Retina (tissue), 1 donor: ENCODE results near the gene ZNF653.
"Not testable (repeated sequence)": the region's sequence is repeated elsewhere in the genome, so short reads cannot be mapped to it uniquely, and the experiment has no call there.

Experiments
- DNase-seq: peaks from one replicate; pipeline ENCODE4 v3.0.0-alpha.2; 2016

Gene ZNF653

DNA sequence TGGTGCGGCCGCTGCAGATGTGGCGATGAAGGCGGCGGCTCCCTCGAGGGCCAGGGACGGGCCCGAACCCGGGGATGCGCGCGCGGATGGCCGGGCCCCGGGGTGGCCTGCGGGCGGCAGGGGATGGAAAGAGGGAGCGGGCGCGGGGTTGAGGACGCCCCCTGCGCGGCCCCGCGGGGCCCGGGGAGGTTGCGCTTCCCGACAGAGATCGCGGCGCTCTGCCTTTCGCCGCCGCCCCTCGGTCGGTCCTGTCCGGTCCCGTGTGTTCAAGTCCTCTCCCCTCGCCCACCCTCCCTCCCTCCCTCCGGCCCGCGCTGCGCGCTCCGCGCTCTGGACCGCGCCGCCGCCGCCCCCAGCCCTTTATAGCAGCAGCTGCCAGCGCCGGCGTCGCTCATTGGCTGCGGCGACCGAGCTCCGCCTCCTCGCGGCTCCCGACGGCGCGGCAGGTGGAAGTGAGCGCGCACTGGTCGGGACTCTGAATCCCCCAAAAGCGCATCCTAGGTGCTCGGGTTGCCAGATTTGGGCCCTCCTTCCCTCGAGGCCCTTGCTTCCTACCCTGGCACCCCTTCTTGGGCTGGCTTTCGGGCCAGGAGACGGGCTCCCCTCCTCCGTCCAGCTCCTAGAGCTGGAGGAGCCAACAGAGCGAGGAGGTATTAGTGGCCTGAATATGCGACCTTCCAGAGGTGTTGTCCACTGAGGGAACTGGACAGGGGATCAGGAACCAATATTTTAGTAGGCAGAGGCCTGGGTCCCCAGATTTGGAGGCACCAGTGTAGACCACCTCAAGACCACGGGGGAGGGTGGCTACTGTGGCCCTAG is 24.7 kb downstream of the ZNF653 start, which contains the start of gene ELAVL3:
Gene ELAVL3 (minus strand): TSS at position 332 of the 819 bp plus-strand sequence. CDS start 438 bp downstream, outside the sequence.
- DNase-seq, result peak; percentile 84

DNA sequence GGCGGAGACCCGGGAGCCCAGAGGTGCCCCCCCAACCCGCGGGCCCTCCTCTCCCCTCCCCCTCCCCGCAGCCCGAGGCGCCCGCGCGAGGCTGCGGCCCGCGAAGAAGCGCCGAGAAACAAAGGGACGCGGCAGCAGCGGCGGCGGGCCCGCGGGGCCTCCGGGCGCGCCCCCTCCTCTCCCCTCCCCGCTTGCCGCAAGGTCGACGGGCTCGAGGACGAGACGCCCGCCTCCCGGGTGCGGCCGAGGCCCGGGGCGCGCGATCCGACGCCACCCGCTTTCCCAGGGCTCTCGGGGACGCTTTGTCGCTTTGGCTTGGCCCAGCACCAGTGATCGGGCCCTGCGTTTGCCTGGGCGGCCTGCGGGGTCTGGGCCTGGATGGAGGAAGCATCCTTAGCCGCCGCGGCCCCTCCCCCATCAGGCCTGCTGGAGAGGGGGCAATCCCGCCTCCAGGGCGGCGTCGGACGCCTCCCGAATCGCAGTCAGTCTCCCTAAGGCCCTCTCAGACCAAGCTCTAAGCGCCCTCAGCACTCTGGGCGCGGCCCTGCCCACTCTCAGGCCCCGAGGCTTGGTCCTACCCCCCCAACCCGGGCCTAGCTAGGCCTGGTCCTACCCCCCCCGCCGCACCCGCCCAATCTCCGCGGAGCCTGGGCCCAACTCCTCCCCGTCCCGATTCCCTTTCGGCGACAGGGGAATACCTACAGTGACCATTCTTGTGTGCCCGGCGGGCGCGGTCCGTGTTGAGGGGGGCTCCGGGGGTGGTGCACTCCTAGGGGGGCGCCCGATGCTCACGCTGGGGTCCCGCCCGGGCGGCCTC is 25.5 kb downstream of the ZNF653 start:
- DNase-seq, result peak; percentile 67

DNA sequence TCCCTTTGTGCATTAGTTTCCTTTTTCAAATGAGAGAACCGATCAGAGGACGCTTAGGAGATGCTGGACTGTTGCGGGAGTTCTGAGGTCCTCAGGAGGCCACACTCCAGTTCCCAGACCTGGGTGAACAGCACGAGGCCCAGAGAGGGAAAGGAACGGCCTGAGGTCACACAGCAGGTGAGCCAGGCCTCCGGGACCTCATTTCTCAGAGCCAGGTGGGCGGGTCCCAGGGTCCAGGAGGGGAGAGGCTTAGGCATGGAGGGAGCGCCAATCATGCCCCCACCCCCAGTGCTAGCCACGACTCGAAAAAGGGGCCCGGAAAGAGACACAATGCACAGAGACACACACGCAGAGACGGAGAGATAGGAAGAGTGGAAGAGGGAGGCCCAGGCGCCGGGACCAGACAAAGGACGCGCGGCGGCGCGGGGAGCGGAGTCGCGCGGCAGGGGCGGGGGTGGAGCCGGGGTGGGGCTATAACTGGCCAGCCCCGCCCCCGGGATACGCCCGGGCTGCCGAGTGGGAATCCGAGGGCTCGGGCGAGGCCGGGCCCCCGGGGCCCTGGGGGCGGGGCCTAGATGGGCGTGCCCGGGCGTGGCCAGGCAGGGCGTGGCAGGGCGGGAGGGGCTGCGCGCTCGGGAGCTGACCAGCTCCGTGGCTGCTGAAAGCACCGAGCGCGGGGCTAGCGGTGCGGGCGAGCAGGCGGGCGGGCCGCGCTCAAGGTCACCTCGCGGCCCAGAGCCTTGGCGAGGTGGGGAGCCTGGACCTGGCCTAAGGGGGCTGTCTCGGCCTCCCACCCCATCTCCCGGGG is 26.3 kb downstream of the ZNF653 start:
- DNase-seq, result peak; percentile 77

DNA sequence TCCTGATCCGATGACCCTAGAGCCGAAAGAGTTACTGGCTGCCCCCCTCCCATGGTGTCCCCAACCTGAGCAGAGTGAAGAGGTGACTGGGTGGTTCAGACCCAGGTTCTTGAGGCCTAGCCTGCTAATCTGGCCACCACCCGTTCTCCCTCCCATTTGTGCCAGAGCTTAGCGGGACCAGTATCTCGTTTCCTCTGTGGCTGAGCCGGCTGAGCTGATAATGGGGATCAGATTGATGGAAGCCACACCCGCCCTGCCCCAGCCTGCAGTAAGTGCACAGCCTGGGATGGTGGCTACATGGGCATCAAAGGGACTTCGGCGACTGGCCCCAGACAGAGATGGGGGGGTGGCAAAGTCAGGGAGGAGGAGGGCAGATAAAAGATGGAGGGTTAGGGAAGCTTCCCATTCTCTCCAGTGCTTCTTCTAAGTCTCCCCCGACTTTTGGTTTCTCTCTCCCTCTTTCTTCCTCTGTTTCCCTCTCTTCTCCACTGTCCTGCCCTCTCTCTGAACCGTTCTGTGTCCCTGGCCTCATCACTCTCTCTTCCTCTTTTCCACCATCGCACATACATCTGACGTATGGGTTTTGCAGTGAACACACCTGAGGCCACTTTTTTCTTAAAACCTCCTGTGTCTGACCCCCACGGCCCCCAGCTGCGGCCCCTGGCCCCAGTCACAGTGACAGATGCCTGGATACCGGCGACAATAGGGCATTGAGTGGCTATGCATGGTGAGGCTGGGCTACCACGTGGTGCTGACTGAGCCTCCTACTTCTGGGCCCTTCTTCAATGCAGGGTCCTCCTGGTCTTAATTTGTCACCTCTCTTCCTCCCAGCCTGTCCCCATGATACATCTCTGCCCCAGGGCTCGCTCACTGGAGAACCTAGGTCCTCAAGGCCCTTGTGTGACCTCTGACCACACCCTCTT is 27.2 kb downstream of the ZNF653 start:
- DNase-seq, result no peak

DNA sequence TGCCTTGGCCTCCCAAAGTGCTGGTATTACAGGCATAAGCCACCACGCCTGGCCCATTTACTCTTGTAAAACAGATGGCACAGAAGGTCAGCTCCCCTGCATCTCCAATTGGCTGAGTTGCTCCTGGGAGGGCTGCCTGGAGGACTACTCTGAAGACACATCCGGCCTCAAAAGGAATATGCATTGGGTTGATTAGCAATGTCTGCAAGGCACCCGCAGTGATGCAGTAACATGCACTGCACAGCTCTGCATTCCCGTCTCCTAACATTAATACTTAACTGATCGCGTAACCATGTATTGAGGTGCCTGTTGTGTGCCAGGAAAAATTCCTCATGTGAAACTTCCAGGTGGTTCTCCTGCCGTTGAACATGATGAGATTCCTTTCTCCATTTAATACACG is 29.8 kb downstream of the ZNF653 start:
- DNase-seq, result no peak

DNA sequence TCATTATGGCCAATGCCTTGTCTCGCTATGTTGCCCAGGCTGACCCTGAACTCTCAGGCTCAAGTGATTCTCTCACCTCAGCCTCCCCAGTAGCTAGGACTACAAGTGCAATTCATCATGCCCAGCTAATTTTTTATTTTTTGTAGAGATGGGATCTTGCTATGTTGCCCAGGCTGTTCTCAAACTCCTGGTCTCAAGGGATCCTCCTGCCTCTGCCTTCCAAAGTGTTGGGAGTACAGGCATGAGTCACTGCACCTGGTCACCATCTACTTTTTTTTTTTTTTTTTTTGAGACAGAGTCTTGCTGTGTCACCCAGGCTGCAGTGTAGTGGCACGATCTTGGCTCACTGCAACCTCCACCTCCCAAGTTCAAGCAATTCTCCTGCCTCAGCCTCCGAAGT is 30.3 kb downstream of the ZNF653 start:
- DNase-seq, result not testable (repeated sequence)

DNA sequence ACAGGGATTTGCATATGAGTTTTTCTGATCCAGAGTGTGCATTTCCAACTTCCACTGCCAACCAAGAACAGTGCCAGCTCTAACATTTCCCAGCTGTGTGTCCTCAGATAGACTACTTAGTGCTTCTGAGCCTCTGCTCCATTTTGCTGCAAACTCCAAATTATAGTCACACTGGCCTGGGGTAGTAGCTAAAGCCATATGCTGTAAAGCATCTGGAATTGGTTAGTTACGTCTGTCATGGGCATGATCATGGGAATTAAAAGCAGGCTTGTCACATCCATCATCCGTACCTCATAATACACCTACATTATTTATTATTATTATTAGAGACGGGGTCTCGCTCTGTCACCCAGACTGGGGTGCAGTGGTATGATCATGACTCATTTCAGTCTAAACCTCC is 31.9 kb downstream of the ZNF653 start:
- no peak for DNase-seq

DNA sequence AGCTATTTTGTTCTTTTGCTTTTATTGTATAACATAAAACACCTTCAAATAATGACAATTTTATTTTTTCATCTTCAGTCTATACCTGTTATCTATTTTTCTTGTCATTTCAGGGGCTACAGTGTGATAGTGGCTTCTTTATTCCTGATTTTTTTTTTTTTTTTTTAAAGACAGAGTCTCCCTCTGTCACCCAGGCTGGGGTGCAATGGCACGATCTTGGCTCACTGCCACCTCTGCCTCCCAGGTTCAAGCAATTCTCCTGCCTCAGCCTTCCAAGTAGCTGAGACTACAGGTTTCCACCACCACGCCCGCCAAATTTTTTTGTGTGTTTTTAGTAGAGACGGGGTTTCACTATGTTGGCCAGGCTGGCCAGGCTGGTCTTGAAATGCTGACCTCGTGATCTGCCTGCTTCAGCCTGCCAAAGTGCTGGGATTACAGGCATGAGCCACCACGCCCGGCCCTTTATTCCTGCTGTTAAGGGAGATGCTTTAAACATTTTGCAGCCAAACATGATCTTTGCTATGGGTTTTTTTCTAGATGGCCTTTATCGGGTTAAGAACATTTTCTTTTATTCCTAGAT is 37.3 kb downstream of the ZNF653 start:
- DNase-seq, result not testable (repeated sequence)

DNA sequence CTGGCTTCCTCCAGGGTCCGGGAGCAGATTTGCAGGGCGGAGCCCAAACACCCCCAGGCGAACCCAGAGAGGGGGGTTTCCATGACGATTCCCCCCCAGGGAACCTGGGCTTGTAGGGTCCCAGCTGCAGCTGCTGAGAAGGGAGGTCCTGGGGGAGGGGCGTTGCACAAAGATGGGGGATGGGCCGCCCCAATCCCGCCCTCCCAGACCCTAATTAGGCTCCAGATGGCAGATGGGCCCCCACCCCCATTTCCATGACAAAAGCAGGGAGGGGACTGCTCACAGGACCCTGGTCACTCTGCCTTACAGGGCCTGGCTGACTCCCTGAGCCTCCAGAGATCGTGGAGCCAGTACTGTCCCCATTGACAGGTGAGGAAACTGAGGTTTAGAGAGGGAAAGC is 40.0 kb downstream of the ZNF653 start:
- peak; percentile 32 for DNase-seq

DNA sequence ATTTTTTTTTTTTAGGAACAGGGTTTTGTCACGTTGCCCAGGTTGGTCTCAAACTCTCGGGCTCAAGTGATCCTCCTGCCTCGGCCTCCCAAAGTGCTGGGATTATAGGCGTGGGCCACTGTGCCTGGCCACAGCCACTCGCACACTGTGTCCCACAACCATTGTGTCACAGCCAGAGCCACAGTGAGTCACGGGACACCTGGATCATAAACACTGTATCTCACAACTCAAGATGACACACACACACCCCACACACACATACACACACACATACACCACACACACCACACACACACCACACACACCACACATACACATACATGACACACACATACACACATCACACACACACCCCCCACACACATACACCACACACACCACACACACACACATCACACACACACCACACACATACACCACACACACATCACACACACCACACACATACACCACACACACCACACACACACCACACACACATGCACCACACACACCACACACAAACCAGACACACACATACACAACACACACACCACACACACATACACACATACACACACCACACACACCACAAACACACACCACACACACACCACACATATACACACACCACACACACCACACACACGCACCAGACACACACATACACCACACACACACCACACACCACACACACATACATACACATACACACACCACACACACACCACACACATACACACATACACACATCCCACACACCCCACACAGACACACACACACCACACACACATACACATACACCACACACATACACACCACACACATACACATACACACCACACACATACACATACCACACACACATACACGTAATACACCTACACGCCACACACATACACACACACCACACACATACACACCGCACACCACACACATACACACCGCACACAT is 41.0 kb downstream of the ZNF653 start:
- no peak for DNase-seq

DNA sequence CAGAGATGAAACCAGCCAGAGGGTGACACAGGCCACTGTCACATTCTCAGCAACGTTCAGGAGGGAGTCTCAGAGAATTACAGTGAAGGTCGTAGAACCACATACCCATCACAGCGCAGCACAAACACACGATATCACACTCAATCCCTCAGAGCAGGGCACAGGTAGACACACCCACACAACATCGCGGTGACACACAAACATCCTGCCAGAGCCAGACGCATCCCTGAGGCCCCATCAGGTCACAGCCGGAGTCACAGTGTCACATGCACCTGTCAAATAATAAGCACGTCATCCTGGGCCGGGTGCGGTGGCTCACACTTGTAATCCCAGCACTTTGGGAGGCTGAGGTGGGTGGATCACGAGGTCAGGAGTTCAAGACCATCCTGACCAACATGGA is 42.2 kb downstream of the ZNF653 start:
- DNase-seq, result no peak

DNA sequence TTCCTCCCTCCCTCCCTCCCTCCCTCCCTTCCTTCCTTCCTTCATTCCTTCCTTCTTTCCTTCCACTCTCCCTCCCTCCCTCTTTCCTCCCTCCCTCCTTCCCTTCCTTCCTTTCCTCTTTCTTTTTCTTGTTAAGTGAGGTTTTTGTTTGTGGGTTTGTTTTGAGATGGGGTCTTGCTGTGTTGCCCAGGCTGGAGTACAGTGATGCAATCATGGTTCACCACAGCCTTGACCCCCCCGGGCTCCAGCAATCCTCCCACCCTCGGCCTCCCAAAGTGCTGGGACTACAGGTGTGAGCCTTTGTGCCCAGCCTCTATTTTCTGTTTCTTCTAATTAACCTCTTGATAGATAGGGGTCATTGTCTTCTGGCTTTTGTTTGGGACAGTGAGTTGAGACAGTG is 44.2 kb downstream of the ZNF653 start:
- DNase-seq, result no peak

DNA sequence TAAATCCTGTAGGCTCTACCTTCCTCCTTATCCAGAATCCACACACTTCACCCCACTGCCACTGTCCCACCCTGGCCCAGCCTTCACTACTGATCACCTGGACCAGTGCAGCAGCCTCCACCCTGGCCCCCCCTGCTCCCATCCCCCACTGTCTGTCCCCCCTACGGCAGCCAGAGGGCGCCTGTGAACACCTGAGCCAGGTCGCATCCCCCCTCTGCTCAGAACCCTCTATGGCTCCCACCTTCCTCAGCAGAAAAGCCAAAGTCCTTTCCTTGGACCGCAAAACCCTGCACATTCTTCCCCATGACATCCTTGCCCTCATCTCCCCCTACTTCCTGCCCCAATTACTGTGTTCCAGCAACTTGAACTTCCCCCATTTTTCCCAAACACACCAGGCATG is 45.4 kb downstream of the ZNF653 start:
- DNase-seq, result no peak

DNA sequence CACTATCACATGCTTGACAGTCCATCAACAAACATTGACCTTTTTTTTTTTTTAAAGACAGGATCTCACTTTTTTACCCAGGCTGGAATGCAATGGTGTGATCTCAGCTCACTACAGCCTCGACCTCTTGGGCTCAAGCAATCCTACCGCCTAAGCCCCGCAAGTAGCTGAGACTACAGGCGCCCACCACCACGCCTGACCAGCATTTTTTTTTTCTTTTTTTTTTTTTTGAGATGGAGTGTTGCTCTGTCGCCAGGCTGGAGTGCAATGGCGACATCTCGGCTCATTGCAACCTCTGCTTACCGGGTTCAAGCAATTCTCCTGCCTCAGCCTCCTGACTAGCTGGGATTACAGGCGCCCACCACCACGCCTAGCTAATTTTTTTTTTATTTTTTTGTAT is 46.7 kb downstream of the ZNF653 start:
- not testable (repeated sequence) for DNase-seq

DNA sequence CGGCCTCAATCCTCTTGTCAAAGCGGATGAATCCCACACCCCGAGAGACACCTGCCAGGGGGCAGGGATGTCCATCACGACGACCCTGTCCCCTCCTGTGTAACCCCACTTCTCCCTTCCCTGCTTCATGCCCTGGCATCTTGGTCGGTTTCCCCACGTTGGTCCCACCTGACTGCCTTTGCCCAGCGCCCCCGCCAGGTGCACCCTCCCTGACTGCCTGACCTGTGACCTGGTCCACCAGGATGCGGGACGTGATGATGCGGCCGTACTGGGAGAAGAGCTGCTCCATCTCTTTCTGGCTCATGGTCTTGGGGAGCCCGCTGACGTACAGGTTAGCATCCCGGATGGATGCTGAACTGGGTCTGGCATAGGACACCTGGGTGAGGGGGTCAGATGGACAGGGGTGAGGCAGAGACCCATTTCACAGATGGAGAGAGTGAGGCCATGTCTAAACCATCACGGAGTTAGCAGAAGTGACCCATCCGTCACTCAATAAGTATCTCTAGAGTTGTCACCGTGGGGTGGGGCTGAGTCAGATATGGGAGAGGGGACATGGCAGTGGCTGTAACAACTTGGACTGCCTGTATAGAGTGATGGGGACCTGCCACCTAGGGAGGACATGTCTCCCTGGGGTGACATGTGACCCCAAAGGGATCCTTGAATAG is 47.3 kb downstream of the ZNF653 start:
- no peak for DNase-seq

DNA sequence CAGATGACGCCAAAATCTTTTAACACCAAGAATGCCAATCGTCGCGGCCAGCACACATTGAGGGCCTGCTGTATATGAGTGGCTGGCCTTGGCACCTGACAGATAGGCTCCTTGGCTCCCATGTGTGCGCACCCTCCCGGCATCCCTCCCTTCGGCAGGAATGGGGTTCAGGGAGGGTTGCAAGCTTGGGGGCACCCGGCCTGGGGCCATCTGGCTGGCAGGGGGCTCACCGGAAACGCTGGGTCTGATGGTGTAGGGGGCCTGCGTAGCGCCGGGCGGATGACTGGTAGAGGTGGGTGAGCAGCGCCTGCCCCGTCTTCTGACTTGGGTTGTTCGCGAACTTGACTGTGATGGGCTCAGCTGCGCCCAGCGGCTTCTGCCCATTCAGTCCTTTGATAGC is 47.8 kb downstream of the ZNF653 start:
- no peak for DNase-seq

DNA sequence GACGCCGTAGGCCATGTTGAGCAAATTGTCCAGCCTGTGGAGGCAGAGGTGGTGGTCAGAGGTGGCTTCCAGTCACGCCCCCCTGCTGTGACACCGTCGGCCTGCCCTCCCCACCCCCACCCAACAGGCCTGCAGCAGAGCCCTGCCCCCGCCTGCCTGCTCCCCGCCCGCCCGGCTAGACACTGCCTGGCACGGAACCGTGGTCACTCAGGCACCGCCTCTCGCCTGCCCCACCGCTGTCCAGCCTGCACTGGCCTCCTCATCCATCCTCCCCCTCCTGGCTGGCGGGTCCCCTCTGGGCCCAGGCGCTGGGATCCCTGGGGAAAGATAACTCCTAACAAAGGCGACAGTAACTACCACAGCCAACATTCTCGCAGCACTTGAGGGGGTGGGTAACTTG is 48.5 kb downstream of the ZNF653 start:
- no peak for DNase-seq

DNA sequence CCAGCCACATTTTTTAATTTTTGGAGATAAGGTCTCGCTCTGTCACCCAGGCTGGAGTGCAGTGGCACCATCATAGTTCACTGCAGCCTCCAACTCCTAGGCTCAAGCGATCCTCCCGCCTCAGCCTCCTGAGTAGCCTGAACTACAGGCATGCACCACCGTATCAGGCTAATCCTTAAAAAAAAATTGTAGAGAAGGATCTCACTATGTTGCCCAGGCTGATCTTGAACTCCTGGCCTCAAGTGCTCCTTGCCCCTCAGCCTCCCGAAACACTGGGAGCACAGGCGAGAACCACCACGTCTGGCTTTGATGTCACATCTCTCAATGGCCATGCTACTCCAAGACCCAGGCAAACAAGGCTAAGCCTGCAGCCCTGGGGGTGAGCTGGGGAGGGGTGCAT is 49.0 kb downstream of the ZNF653 start:
- DNase-seq, result no peak

DNA sequence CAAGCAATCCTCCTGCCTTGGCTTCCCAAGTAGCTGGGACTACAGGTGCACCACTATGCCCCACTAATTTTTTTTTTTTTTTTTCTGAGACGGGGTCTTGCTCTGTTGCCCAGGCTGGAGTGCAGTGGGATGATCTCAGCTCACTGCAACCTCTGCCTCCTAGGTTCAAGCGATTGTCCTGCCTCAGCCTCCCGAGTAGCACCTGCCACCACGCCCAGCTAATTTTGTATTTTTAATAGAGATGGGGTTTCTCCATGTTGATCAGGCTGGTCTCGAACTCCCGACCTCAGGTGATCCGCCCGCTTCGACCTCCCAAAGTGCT is 50.4 kb downstream of the ZNF653 start:
- not testable (repeated sequence) for DNase-seq
